Measurements from ENCODE around the gene DAPK1.

The DAPK1 gene

GRCh38 chr9:87613265-87614111 is 115.8 kb downstream of the DAPK1 start:
- DNase-seq (ENCODE audit: low spot score), result peak; percentile 39

- peak; percentile 31 for DNase-seq (ENCODE audit: low spot score)
Observed at GRCh38 chr9:87614397-87614796, 116.7 kb downstream of the DAPK1 start.

DNA sequence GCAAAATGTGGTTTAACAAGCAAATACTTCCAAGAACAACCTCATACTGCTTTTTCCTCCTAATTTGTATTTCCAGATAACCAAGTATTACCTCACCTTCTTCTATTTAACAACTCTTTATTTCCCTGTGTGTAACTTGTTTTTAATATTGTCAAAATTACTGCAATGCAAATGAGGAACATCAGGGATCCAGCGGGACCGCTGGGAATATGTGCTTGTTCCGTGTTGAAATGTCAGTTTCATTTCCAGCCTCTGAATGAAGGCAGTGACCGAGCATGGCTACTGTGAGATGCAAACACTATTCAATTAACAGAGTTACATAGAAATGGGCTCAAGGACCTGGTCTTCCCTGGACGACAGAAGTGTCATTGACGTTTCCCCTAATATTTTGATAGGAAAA is 117.5 kb downstream of the DAPK1 start:
- peak; percentile 17 for DNase-seq (ENCODE audit: low spot score)

- peak; percentile 79 for DNase-seq (ENCODE audit: low spot score)
Observed at GRCh38 chr9:87615547-87616148, 118.0 kb downstream of the DAPK1 start.

GRCh38 chr9:87618226-87618625 is 120.6 kb downstream of the DAPK1 start:
- no peak for DNase-seq (ENCODE audit: low spot score)

- no peak for DNase-seq (ENCODE audit: low spot score)
Observed at GRCh38 chr9:87618931-87619330, 121.3 kb downstream of the DAPK1 start.

- DNase-seq (ENCODE audit: low spot score), result no peak
Observed at GRCh38 chr9:87619346-87619745, 121.7 kb downstream of the DAPK1 start.

GRCh38 chr9:87620731-87621322 is 123.2 kb downstream of the DAPK1 start:
- DNase-seq (ENCODE audit: low spot score), result no peak

DNA sequence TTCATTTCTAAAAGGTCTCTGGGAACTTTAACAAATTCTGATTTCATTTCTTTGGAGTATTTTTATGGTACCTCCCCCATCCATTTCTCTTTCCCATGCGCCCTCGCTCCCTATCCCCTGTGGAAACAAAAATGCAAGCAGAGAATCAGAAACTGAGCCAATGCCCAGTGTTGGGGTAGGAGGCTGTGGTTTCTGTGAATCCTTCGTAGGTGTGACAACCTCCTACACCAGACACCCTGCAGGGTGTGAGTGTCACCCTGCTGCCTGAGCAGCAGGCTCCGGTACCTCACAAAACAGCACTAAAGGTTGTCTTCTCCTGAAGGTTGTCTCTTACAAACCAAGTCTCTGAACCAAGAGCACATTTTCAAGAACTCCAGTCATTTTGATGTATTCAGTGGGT is 124.4 kb downstream of the DAPK1 start:
- no peak for DNase-seq (ENCODE audit: low spot score)

DNA sequence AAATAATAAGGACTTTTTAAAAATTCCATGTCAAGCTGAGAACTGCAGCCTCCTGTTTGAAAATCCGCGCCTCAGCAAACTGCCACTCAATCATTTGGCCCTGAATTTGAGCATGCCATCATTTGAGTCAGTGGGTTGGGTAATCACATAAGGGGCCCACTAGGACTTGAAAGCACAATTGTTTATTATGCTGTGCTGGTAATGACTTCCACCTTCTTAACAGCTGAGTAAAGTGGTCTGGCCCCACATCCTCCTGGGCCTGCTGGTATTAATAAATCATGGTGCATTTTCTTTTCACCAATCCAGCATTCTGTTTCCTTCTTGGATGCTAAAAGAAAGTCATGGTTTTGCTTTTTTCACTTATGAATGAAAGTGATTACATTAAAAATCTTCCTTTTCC is 125.3 kb downstream of the DAPK1 start:
- DNase-seq (ENCODE audit: low spot score), result no peak

- no peak for DNase-seq (ENCODE audit: low spot score)
Observed at GRCh38 chr9:87628346-87628745, 130.7 kb downstream of the DAPK1 start.

GRCh38 chr9:87629104-87629503 is 131.4 kb downstream of the DAPK1 start:
- DNase-seq (ENCODE audit: low spot score), result no peak

GRCh38 chr9:87630266-87630665 is 132.6 kb downstream of the DAPK1 start:
- DNase-seq (ENCODE audit: low spot score), result peak; percentile 36

- DNase-seq (ENCODE audit: low spot score), result no peak
Observed at GRCh38 chr9:87630846-87631245, 133.2 kb downstream of the DAPK1 start.

- DNase-seq (ENCODE audit: low spot score), result no peak
Observed at GRCh38 chr9:87635656-87636501, 138.2 kb downstream of the DAPK1 start.

GRCh38 chr9:87638292-87638691 is 140.6 kb downstream of the DAPK1 start:
- DNase-seq (ENCODE audit: low spot score), result no peak

- no peak for DNase-seq (ENCODE audit: low spot score)
Observed at GRCh38 chr9:87639949-87640348, 142.3 kb downstream of the DAPK1 start.

DNA sequence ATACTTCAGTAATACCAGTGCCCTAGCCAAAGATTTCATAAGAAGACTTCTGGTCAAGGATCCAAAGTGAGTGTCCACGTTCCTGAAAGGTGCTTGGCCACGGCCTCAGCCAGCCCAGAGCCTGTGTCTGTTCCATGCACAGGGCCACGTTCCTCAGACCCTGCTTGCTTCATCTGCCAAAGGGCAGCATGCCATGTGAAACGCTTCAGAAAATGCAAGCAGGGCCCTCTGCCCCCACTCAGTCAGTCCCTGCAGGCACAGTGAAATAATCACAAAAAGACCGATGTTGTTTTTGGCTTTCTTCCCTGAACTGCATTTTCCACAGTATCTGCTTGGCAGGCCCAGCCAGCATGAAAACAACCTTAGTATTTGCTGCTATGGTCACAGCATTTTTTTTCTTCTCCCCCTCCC is 142.7 kb downstream of the DAPK1 start:
- peak; percentile 52 for DNase-seq (ENCODE audit: low spot score)

DNA sequence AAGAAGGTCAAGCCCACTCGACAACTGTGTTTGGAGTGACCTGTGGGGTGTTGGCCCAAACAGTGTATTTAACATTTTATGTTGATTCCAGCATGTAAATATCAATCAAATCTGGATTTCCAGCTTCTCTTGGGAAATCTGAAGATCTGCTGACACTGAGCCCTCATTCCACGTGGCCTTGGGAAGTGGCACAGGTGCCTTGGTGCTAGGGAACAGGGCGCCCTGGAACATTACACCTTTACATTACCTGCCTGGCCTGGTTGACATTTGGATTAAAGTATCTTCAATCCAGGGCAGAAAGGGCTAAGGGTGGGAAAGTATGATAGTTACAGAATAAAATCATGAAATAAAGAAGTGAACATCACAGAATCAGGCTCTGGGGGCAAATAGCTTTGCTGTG is 143.4 kb downstream of the DAPK1 start:
- no peak for DNase-seq (ENCODE audit: low spot score)

DNA sequence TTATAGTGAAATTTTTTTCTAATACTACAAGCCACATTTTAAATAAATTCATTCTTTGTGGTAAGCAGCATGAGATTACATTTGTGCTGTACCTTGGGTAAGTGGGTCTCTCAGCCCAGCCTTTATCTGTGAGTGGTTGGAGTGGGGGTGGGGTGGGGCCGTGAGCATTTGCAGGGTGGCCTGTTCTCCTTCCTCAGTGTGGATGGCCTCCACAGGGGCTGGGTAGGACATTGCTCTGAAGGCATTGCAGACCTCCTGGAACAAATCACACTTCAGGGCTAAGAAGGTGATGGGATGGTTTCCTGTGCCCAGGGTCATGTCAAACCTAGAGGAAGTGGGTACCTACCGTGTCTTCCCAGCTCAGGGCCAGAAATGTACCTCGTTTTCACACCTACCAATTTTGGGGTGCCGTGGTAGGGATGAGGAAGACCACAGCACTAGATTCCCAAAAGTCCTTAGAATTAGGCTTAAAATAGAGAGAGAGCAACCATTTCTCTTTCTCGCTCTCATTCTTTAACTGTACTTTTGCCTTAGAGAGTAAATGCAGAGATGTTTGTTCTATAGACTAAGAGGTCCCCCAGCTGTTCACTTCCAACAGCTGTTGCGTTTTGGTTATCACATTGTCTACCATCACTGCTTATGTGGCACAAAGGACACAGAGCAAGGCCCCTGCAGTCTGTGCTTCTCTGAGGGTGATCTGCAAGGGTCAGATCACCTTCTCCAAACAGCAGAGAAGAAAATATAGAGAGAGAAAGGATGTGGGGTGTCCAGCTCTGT is 144.9 kb downstream of the DAPK1 start:
- DNase-seq (ENCODE audit: low spot score), result no peak

DNA sequence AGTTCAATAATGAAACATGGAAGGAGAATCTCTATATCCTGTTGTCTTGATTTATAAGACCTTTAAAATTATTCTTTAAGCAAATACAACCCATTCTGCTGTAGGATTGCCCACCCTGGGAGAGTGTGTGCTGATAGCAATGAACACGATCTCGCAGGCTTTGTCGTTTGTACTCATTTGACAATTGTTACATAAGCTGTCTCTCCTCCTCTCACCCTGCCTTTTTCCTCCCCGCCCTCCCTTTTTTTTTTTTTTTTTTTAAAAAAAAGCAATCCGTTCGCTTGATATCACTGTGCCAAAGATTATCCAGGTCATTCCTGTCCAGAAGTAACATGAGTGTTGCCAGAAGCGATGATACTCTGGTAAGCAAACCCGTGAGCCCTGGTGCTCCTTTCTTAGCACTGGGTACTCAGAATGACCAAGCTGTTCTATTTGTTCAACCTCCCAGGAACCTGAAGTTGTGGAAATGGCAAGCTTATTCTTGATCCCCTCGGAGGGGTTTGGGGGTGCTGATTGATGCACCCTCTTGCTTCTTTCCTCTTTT is 145.5 kb downstream of the DAPK1 start:
- no peak for DNase-seq (ENCODE audit: low spot score)
